ENCODE data around the gene COBL.

Gene COBL

GRCh38 chr7:51261117-51261835, 55.3 kb downstream of the COBL start:
- TF ChIP-seq, protein P1, sequence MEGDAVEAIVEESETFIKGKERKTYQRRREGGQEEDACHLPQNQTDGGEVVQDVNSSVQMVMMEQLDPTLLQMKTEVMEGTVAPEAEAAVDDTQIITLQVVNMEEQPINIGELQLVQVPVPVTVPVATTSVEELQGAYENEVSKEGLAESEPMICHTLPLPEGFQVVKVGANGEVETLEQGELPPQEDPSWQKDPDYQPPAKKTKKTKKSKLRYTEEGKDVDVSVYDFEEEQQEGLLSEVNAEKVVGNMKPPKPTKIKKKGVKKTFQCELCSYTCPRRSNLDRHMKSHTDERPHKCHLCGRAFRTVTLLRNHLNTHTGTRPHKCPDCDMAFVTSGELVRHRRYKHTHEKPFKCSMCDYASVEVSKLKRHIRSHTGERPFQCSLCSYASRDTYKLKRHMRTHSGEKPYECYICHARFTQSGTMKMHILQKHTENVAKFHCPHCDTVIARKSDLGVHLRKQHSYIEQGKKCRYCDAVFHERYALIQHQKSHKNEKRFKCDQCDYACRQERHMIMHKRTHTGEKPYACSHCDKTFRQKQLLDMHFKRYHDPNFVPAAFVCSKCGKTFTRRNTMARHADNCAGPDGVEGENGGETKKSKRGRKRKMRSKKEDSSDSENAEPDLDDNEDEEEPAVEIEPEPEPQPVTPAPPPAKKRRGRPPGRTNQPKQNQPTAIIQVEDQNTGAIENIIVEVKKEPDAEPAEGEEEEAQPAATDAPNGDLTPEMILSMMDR (IDR thresholded peaks at IDR 0.05; ENCODE audit: insufficient read depth, low read length, poor library complexity, severe bottlenecking): no peak
- H3K36me3 ChIP-seq (ENCODE audit: control insufficient read depth, insufficient read depth, low read length): no peaks in the 10 kb centered on the region
- H3K4me3 ChIP-seq (replicated peaks; ENCODE audit: low read depth, low read length): no peak overlapping the region
- no peak for DNase-seq (ENCODE audit: extremely low read depth, insufficient read length)
- H3K27me3 ChIP-seq (replicated peaks; ENCODE audit: control insufficient read depth, insufficient read depth, low read length): no peaks in the 10 kb centered on the region; the same call in 1 of the 2 replicates

GRCh38 chr7:51260516-51260915, 56.1 kb downstream of the COBL start:
- H3K4me3 ChIP-seq (replicated peaks; ENCODE audit: low read depth, low read length): no peak overlapping the region
- DNase-seq (ENCODE audit: extremely low read depth, insufficient read length): no peak
- TF ChIP-seq, protein P1 (IDR thresholded peaks at IDR 0.05; ENCODE audit: insufficient read depth, low read length, poor library complexity, severe bottlenecking): no peak

DNA sequence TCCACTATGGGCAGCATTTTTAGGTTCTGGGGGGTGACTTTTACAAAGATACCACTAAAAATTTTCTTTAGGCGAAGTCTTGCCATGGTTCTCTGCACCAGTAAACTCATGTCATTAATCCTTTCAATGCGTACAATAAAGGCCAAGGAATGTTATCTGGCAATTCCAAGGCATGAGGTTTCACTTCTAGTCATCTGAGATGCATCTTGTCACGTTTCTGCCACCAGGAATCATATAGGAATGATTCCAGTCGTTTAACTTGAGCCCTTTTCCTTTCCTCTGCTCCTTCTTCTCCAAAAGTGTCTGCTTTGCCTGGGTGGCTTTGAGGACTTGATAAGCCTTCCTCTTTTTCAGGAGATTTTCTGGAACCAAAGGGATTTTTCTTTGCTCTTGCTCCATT, 56.8 kb downstream of the COBL start:
- no peak for DNase-seq (ENCODE audit: extremely low read depth, insufficient read length)
- no peaks in the 10 kb centered on the region; the same call in none of the 2 replicates for H3K27me3 ChIP-seq (replicated peaks; ENCODE audit: control insufficient read depth, insufficient read depth, low read length)
- H3K36me3 ChIP-seq (ENCODE audit: control insufficient read depth, insufficient read depth, low read length): no peaks in the 10 kb centered on the region
- TF ChIP-seq, protein P1 (IDR thresholded peaks at IDR 0.05; ENCODE audit: insufficient read depth, low read length, poor library complexity, severe bottlenecking): no peak
- H3K4me3 ChIP-seq (replicated peaks; ENCODE audit: low read depth, low read length): no peak overlapping the region

More at GRCh38 chr7:51260516-51260915, 56.1 kb downstream of the COBL start:
- Histone ChIP-seq H3K36me3 (ENCODE audit: control insufficient read depth, insufficient read depth, low read length) (no peaks in the 10 kb centered on the region), H3K27me3 (replicated peaks; ENCODE audit: control insufficient read depth, insufficient read depth, low read length) (no peaks in the 10 kb centered on the region; the same call in none of the 2 replicates)

DNA sequence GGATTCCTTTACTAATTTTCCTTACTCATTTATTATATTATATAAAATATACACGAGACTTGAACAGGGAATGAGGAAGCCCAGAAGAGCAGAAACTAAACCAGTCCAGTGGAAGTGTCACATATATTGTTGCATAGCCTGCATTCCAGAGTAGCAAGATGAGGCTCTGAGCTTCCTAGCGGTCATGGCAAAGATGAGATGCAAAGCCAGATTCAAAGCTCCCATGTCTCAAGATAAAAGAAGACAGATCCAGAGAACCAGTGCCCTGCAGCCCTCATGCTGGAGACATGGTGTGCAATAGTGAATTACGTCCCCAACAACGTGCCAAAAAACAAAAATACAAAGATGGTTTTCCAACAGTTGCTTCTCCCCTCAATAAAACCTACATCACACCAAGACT, 59.7 kb downstream of the COBL start:
- Histone ChIP-seq H3K4me3 (replicated peaks; ENCODE audit: low read depth, low read length) (no peak overlapping the region), H3K27me3 (replicated peaks; ENCODE audit: control insufficient read depth, insufficient read depth, low read length) (no peaks in the 10 kb centered on the region; the same call in none of the 2 replicates), H3K36me3 (ENCODE audit: control insufficient read depth, insufficient read depth, low read length) (no peaks in the 10 kb centered on the region)
- no peak for DNase-seq (ENCODE audit: extremely low read depth, insufficient read length)
- TF ChIP-seq, protein P1 (IDR thresholded peaks at IDR 0.05; ENCODE audit: insufficient read depth, low read length, poor library complexity, severe bottlenecking): no peak

DNA sequence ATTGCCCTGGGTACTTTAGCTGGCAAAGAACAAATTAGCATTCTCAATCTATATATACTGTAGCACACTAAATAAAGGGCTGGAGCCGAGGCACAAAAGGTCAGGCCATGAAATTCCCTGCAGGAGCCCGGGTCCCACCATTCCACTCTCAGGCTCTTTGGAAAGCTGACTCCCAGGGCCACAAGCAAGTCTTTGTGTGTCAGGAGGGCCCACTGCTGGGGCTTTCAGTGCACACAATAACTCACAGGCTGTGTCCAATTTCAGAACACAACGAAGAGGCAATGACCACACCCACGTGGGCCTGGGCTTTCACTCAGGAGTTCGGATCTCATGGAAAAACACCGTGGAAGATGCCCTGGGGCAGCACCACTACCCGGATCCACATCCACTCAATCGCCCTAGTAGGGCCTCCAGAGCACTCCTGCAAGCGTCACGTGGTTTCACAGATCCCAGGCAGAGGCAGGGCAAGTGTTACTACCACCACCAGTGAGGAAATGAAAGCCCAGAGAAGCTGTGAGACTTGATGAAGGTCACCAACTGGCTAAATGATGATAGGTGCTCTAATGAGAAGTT, 60.3 kb downstream of the COBL start:
- Histone ChIP-seq H3K36me3 (ENCODE audit: control insufficient read depth, insufficient read depth, low read length) (no peaks in the 10 kb centered on the region), H3K27me3 (replicated peaks; ENCODE audit: control insufficient read depth, insufficient read depth, low read length) (no peaks in the 10 kb centered on the region; the same call in none of the 2 replicates), H3K4me3 (replicated peaks; ENCODE audit: low read depth, low read length) (no peak overlapping the region)
- DNase-seq (ENCODE audit: extremely low read depth, insufficient read length): no peak
- TF ChIP-seq, protein P1 (IDR thresholded peaks at IDR 0.05; ENCODE audit: insufficient read depth, low read length, poor library complexity, severe bottlenecking): no peak

All from GM06990 (cell line).